ENCODE results near the gene MTMR11. TPM values are rescaled to one million over a fixed set of nuclear protein-coding genes. Genes with fewer than 3 reads are reported as not detected.

MTMR11 gene
- total RNA-seq, 2 donors from 2014 or later = 4.7 to 6.6 TPM

GRCh38 chr1:149914545-149914944 is 22.1 kb downstream of the MTMR11 start:
- no peak overlapping the region for H3K27ac ChIP-seq (ENCODE audit: low read depth, low read length)
- no peak overlapping the region for H3K27ac Mint-ChIP-seq
- H3K36me3 Mint-ChIP-seq (ENCODE audit: low read depth) = peaks cover 15% of the 10 kb centered on the region
- TF ChIP-seq CTCF (conservative IDR thresholded peaks at IDR 0.05) = no peak
- H3K4me3 Mint-ChIP-seq = no peak overlapping the region
- H3K27me3 Mint-ChIP-seq (ENCODE audit: insufficient read depth) = peaks cover 3% of the 10 kb centered on the region
- peaks cover 27% of the 10 kb centered on the region for H3K4me1 Mint-ChIP-seq
- DNase-seq = no peak
- H3K4me1 ChIP-seq (ENCODE audit: control insufficient read depth, insufficient read depth, low read length) = peaks cover 10% of the 10 kb centered on the region
- H3K9me3 Mint-ChIP-seq = no peaks in the 10 kb centered on the region
- no peaks in the 10 kb centered on the region for H3K9me3 ChIP-seq (ENCODE audit: control insufficient read depth, low read length)
- H3K4me3 ChIP-seq (ENCODE audit: low read length) = no peak overlapping the region
- no peak overlapping the region for H3K9ac ChIP-seq (ENCODE audit: extremely low read depth, low read length, poor library complexity, severe bottlenecking)
- peaks cover 7% of the 10 kb centered on the region for H3K36me3 ChIP-seq (ENCODE audit: control insufficient read depth, insufficient read depth, low read length)
- WGBS, 2 experiments (ENCODE audit: insufficient coverage in 1 of 2, insufficient read length in 1 of 2) = no CpG with 5 or more reads among the region's 1 CpG
- no peaks in the 10 kb centered on the region for H3K27me3 ChIP-seq (ENCODE audit: control insufficient read depth, insufficient read depth, low read length, poor library complexity, severe bottlenecking)

GRCh38 chr1:149906570-149907075 is 30.1 kb downstream of the MTMR11 start:
- Histone ChIP-seq H3K4me1 (ENCODE audit: control insufficient read depth, insufficient read depth, low read length) (no peaks in the 10 kb centered on the region), H3K27ac (ENCODE audit: low read depth, low read length) (no peak overlapping the region), H3K36me3 (ENCODE audit: control insufficient read depth, insufficient read depth, low read length) (peaks cover 6% of the 10 kb centered on the region), H3K9me3 (ENCODE audit: control insufficient read depth, low read length) (no peaks in the 10 kb centered on the region), H3K4me3 (ENCODE audit: low read length) (no peak overlapping the region), H3K27me3 (ENCODE audit: control insufficient read depth, insufficient read depth, low read length, poor library complexity, severe bottlenecking) (no peaks in the 10 kb centered on the region), H3K9ac (ENCODE audit: extremely low read depth, low read length, poor library complexity, severe bottlenecking) (no peak overlapping the region)
- no peaks in the 10 kb centered on the region for H3K9me3 Mint-ChIP-seq
- H3K27ac Mint-ChIP-seq = no peak overlapping the region
- peaks cover 41% of the 10 kb centered on the region for H3K36me3 Mint-ChIP-seq (ENCODE audit: low read depth)
- DNase-seq = no peak
- no peak for TF ChIP-seq CTCF (conservative IDR thresholded peaks at IDR 0.05)
- no peak overlapping the region for H3K4me3 Mint-ChIP-seq
- 89 to 91% methylated on average over 8 to 10 of the region's 10 CpGs for WGBS, 2 experiments (ENCODE audit: insufficient coverage in 1 of 2, insufficient read length in 1 of 2)
- H3K27me3 Mint-ChIP-seq (ENCODE audit: insufficient read depth) = no peaks in the 10 kb centered on the region
- no peaks in the 10 kb centered on the region for H3K4me1 Mint-ChIP-seq

- H3K4me3 Mint-ChIP-seq = no peak overlapping the region
- no peaks in the 10 kb centered on the region for H3K9me3 Mint-ChIP-seq
- peaks cover 30% of the 10 kb centered on the region for H3K36me3 Mint-ChIP-seq (ENCODE audit: low read depth)
- H3K27me3 Mint-ChIP-seq (ENCODE audit: insufficient read depth) = peaks cover 10% of the 10 kb centered on the region
- H3K4me1 Mint-ChIP-seq = peaks cover 2% of the 10 kb centered on the region
- H3K9ac ChIP-seq (ENCODE audit: extremely low read depth, low read length, poor library complexity, severe bottlenecking) = no peak overlapping the region
- H3K36me3 ChIP-seq (ENCODE audit: control insufficient read depth, insufficient read depth, low read length) = no peaks in the 10 kb centered on the region
- H3K4me1 ChIP-seq (ENCODE audit: control insufficient read depth, insufficient read depth, low read length) = no peaks in the 10 kb centered on the region
- 71 to 91% methylated on average over 1 to 5 of the region's 5 CpGs for WGBS, 2 experiments (ENCODE audit: insufficient coverage in 1 of 2, insufficient read length in 1 of 2)
- no peak for TF ChIP-seq CTCF (conservative IDR thresholded peaks at IDR 0.05)
- H3K27ac Mint-ChIP-seq = no peak overlapping the region
- H3K4me3 ChIP-seq (ENCODE audit: low read length) = no peak overlapping the region
- no peaks in the 10 kb centered on the region for H3K27me3 ChIP-seq (ENCODE audit: control insufficient read depth, insufficient read depth, low read length, poor library complexity, severe bottlenecking)
- no peaks in the 10 kb centered on the region for H3K9me3 ChIP-seq (ENCODE audit: control insufficient read depth, low read length)
- H3K27ac ChIP-seq (ENCODE audit: low read depth, low read length) = no peak overlapping the region
- no peak for DNase-seq
Measured at GRCh38 chr1:149903836-149904491, 32.7 kb downstream of the MTMR11 start.
